Measurements from ENCODE around the gene OR2AG1.

The OR2AG1 gene

DNA sequence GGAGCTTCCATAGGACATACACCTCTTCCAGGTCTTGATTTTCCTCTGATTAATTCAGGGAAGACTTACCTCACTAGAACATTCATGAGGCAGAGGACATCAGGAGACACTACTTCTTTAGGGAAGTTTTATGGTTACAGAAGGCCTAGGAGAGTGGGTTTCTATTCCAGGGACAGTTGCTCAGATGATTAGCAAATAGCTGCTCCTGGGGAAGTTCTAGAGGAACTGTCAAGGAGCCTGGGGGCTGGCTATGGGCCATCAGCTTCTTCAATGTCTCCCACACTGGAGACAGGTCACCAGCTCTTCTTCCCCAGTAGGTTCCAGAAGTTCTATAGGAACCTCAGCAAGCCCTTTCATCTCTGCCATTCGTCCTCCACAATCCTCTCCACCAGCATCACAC lies 51.2 kb downstream of the OR2AG1 start:
- DNase-seq (ENCODE audit: extremely low read depth, insufficient read length): no peak
- no peak overlapping the region for H3K4me3 ChIP-seq (replicated peaks; ENCODE audit: low read depth, low read length)
- TF ChIP-seq, protein P1, sequence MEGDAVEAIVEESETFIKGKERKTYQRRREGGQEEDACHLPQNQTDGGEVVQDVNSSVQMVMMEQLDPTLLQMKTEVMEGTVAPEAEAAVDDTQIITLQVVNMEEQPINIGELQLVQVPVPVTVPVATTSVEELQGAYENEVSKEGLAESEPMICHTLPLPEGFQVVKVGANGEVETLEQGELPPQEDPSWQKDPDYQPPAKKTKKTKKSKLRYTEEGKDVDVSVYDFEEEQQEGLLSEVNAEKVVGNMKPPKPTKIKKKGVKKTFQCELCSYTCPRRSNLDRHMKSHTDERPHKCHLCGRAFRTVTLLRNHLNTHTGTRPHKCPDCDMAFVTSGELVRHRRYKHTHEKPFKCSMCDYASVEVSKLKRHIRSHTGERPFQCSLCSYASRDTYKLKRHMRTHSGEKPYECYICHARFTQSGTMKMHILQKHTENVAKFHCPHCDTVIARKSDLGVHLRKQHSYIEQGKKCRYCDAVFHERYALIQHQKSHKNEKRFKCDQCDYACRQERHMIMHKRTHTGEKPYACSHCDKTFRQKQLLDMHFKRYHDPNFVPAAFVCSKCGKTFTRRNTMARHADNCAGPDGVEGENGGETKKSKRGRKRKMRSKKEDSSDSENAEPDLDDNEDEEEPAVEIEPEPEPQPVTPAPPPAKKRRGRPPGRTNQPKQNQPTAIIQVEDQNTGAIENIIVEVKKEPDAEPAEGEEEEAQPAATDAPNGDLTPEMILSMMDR (IDR thresholded peaks at IDR 0.05; ENCODE audit: insufficient read depth, low read length, poor library complexity, severe bottlenecking): no peak
- no peaks in the 10 kb centered on the region for H3K27me3 ChIP-seq (replicated peaks; ENCODE audit: control insufficient read depth, insufficient read depth, low read length)
- H3K36me3 ChIP-seq (ENCODE audit: control insufficient read depth, insufficient read depth, low read length): no peaks in the 10 kb centered on the region
